Common myeloid progenitor, CD34-positive (primary cell): ENCODE data around the gene NEK7.

Source experiments
- CTCF ChIA-PET: fragments of 350-600 bp; sonication (Branson Sonifier 250); formaldehyde crosslinking; loops from one replicate; lab custom pipeline; 2021; ENCODE audit warnings: antibody characterized with exemption; lab: Charles Lee
- POLR2A ChIA-PET: fragments of 350-600 bp; sonication (Branson Sonifier 250); formaldehyde crosslinking; loops from one replicate; lab custom pipeline; 2021; ENCODE audit warnings: antibody characterized with exemption; lab: Charles Lee
- DNase-seq, 3 donors: peaks; one replicate each; pipeline versions ENCODE4 v3.0.0 to v3.0.0-alpha.2; 2013
- H3K27ac ChIP-seq, 2 experiments: 1 replicate in 1 of 2; 2 replicates in 1 of 2; pipeline ENCODE4 v1.7.0; 2013; ENCODE audit warnings: inconsistent platforms in 2 of 2, low read length in 2 of 2, mild to moderate bottlenecking in 2 of 2, low read depth in 1 of 2, moderate library complexity in 1 of 2; ENCODE audit not compliant: severe bottlenecking in 2 of 2, insufficient read depth in 1 of 2, poor library complexity in 1 of 2
- H3K27me3 ChIP-seq, 5 experiments: replicated peaks in 2 of 5; 1 replicate in 3 of 5; 2 replicates in 2 of 5; pipeline versions ENCODE4 v1.6.1 to v1.7.0; 2013; ENCODE audit warnings: low read length in 4 of 5, mild to moderate bottlenecking in 2 of 5, moderate library complexity in 2 of 5, inconsistent platforms in 1 of 5; ENCODE audit not compliant: insufficient read depth in 5 of 5, control insufficient read depth in 4 of 5
- H3K36me3 ChIP-seq, 4 experiments: 1 replicate in 2 of 4; 2 replicates in 2 of 4; pipeline versions ENCODE4 v1.6.1 to v1.7.0; 2013; ENCODE audit warnings: low read length in 3 of 4, control low read depth in 1 of 4, mild to moderate bottlenecking in 1 of 4; ENCODE audit not compliant: control insufficient read depth in 4 of 4, insufficient read depth in 4 of 4
- H3K4me1 ChIP-seq, 4 experiments: 1 replicate in 3 of 4; 2 replicates in 1 of 4; pipeline versions ENCODE4 v1.6.1 to v1.7.1; 2013; ENCODE audit warnings: low read length in 3 of 4, mild to moderate bottlenecking in 3 of 4, control low read depth in 1 of 4, inconsistent platforms in 1 of 4, moderate library complexity in 1 of 4; ENCODE audit not compliant: control insufficient read depth in 4 of 4, insufficient read depth in 4 of 4; ENCODE audit errors: control extremely low read depth in 1 of 4
- H3K4me3 ChIP-seq, 7 experiments: 1 replicate in 4 of 7; 2 replicates in 3 of 7; pipeline versions ENCODE4 v1.5.1 to v1.7.0; 2013; ENCODE audit warnings: mild to moderate bottlenecking in 7 of 7, low read length in 6 of 7, moderate library complexity in 6 of 7, inconsistent platforms in 2 of 7, low read depth in 2 of 7, control low read depth in 1 of 7; ENCODE audit not compliant: insufficient read depth in 4 of 7, control insufficient read depth in 1 of 7; ENCODE audit errors: extremely low read depth in 1 of 7
- H3K9me3 ChIP-seq, 5 experiments: 1 replicate in 4 of 5; 2 replicates in 1 of 5; pipeline versions ENCODE4 v1.6.1 to v1.7.1; 2013; ENCODE audit warnings: low read length in 4 of 5, mild to moderate bottlenecking in 2 of 5, inconsistent platforms in 1 of 5, low read depth in 1 of 5, moderate library complexity in 1 of 5; ENCODE audit not compliant: control insufficient read depth in 4 of 5, insufficient read depth in 2 of 5; ENCODE audit errors: control extremely low read depth in 1 of 5
- WGBS: methylation state at CpG from one replicate; pipeline ENCODE4 v1.1.5; 2013; ENCODE audit not compliant: insufficient coverage; 5-methylcytosine and 5-hydroxymethylcytosine counted together

NEK7 gene

DNA sequence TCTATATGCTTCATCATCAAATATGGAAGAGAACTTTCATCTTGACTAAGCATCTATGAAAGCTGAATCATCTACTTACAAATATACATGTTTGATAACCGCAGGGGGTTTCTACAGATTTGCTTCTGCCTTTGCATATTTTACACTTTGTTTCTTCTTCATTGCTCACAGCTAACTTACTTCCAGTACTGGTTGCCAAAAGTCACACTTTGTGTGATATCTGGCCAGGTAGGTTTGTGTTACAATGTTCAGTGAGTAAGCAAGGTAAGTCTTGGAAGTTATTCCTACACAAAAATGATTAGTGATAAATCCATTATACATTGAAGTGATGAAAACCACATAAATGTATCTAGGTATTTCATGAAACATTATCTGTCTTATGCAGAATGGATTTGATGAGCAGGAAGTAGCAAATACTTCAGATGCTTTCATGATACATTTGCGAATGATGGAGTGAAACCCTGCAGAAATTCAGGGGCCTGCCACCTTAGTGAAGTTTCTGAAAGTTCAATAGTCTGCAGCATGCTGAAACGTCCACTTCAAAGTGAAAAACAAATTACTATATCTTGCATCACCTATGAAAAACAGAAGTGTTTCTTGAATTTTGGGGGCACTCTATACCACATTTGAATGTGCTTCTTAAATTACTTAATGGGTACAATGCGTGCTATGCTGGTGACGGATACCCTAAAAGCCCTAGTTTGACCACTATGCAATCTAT, 196.3 kb downstream of the NEK7 start:
- no peaks in the 10 kb centered on the region for H3K4me1 ChIP-seq
- H3K9me3 ChIP-seq = no peaks in the 10 kb centered on the region
- H3K36me3 ChIP-seq = no peaks in the 10 kb centered on the region
- no peak for DNase-seq
- no peak overlapping the region for H3K4me3 ChIP-seq
- ChIA-PET POLR2A (no interaction called here), CTCF (no interaction called here)
- 100% methylated on average over 1 of the region's 5 CpGs for WGBS
- H3K27ac ChIP-seq = no peak overlapping the region
- no peaks in the 10 kb centered on the region for H3K27me3 ChIP-seq

DNA sequence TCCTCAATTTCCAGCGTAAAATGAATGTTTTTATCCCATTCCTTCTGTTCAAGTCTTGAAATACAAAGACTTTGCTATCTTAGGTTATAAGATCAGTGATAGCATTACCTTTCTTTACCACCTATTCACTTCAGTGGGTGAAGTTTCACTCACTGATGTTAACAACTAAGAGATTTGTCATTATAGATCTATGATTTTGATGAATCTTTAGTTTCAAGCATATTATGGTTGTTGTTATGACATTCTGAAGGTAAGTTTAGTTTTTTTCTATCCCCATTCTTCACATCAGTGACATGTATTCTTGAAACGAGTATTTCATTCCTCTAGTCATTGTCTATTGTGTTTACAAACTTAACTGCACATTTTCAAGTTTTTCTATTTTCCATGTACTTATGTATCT, 201.1 kb downstream of the NEK7 start:
- Histone ChIP-seq H3K36me3 (no peaks in the 10 kb centered on the region), H3K4me3 (no peak overlapping the region), H3K9me3 (no peaks in the 10 kb centered on the region), H3K27me3 (no peaks in the 10 kb centered on the region), H3K4me1 (no peaks in the 10 kb centered on the region), H3K27ac (no peak overlapping the region)
- no peak for DNase-seq
- ChIA-PET POLR2A (no interaction called here), CTCF (interaction anchor here (1.2 to 2.0 kb wide), 2 partner anchors 9 to 255 kb away, joined by 4 to 6 read pairs; no protein-coding TSS in a partner anchor)
- WGBS = no CpG with 5 or more reads among the region's 2 CpGs

DNA sequence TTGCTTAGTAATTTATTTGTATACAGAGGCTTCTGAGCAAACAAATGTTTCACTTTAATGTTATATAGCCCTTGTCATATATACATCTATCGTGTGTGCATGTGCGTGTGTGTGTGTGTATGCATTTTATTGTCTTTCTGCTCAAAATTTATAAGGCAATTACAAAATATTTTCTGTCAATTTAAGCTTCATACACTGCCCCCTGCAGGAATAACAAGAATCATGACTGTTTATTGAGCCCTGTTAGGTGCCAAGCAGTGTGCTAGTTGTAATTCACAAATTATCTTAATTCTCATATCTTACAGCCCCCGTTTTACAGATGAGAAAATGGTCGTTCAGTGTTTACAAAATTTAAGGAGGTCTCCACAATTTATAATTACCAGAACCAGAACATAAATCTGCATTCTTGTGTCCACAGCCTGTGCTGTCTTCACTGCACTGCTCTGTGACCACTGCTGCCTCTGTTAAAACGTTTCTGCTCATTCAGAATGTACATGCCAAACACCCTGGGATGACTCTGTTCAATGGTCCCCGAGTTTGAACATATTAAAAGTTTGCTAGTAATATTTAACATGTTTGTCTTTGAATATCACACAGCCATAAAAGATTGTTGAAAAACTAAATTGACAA, 202.3 kb downstream of the NEK7 start:
- Histone ChIP-seq H3K27ac (no peak overlapping the region), H3K36me3 (no peaks in the 10 kb centered on the region), H3K27me3 (no peaks in the 10 kb centered on the region), H3K9me3 (no peaks in the 10 kb centered on the region), H3K4me3 (no peak overlapping the region), H3K4me1 (no peaks in the 10 kb centered on the region)
- WGBS = 95% methylated on average over 2 of the region's 6 CpGs
- POLR2A ChIA-PET = no interaction called here
- CTCF ChIA-PET = interaction anchor here (1.2 to 2.0 kb wide), 2 partner anchors 8 to 256 kb away, joined by 4 to 6 read pairs; no protein-coding TSS in a partner anchor
- DNase-seq = peak; percentile 10 to 13 (median 12)

DNA sequence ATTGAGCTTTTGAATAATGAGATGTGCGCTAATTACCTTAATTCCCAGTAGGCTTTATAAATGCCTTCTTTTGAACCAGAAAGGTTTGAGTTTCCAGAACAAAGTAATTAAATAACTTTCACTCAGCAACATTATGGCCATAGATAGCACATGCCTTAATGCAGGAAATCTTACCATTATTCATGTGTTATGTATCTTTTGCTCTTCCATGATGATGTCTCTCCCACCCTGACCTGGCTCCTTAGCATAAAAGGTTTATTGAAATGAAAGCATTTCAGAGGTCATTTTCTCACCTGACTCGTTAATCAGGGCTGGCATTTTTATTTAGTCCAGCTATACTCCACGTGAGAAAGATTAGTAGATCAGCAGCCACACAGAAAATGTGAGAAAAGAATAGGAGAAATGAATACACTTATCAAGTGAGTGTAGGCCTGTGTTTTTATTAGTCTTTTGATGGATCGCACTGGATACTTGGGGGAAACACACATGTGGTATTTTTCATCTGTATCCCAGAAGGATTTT, 203.5 kb downstream of the NEK7 start:
- ChIA-PET CTCF (no interaction called here), POLR2A (no interaction called here)
- Histone ChIP-seq H3K27me3 (no peaks in the 10 kb centered on the region), H3K9me3 (no peaks in the 10 kb centered on the region), H3K4me3 (no peak overlapping the region), H3K27ac (no peak overlapping the region), H3K4me1 (no peaks in the 10 kb centered on the region), H3K36me3 (no peaks in the 10 kb centered on the region)
- no peak for DNase-seq
- WGBS = 92% methylated on average over 3 of the region's 4 CpGs

- H3K27ac ChIP-seq = no peak overlapping the region
- no peaks in the 10 kb centered on the region for H3K27me3 ChIP-seq
- no peaks in the 10 kb centered on the region for H3K4me1 ChIP-seq
- ChIA-PET POLR2A (no interaction called here), CTCF (interaction anchor here (1.6 kb wide), 1 partner anchor 12 kb away, joined by 3 read pairs; no protein-coding TSS in a partner anchor)
- no peaks in the 10 kb centered on the region for H3K36me3 ChIP-seq
- WGBS = 100% methylated on average over 1 of the region's 3 CpGs
- DNase-seq = no peak
- no peaks in the 10 kb centered on the region for H3K9me3 ChIP-seq
- no peak overlapping the region for H3K4me3 ChIP-seq
Observed at GRCh38 chr1:198361237-198361767, 204.5 kb downstream of the NEK7 start.

GRCh38 chr1:198363625-198364151, 206.9 kb downstream of the NEK7 start:
- ChIA-PET CTCF (no interaction called here), POLR2A (no interaction called here)
- Histone ChIP-seq H3K4me1 (no peaks in the 10 kb centered on the region), H3K4me3 (no peak overlapping the region), H3K27ac (no peak overlapping the region), H3K36me3 (no peaks in the 10 kb centered on the region), H3K27me3 (no peaks in the 10 kb centered on the region), H3K9me3 (peaks cover 0 to 3% (median 0%) of the 10 kb centered on the region in 5 experiments)
- 96% methylated on average over 3 of the region's 3 CpGs for WGBS
- DNase-seq = no peak

DNA sequence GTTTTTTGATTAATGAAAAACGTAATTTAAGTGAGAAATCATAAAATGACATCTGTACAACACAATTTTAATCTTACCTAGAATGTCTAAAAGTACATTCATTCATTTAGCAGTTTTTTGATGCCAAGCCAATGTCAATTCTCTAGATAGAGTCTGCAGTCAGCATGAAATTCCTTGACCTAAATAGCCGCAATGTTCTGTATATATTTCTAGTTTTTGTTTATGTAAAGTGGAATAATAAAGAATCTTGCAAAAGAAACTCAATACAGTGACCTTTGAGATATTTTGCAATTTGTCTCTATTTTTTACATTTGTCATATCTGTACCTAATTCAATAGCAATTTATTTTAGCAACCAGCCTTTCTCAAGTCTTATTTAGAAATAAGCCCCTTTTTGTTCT, 207.7 kb downstream of the NEK7 start:
- POLR2A ChIA-PET = no interaction called here
- Histone ChIP-seq H3K9me3 (peaks cover 0 to 3% (median 0%) of the 10 kb centered on the region in 5 experiments), H3K4me3 (no peak overlapping the region), H3K4me1 (no peaks in the 10 kb centered on the region), H3K36me3 (no peaks in the 10 kb centered on the region), H3K27me3 (no peaks in the 10 kb centered on the region), H3K27ac (no peak overlapping the region)
- DNase-seq = no peak
- WGBS = 80% methylated on average over 1 of the region's 2 CpGs
- CTCF ChIA-PET = no interaction called here
